GM18951 (cell line): ENCODE results near the gene IRS1.
A peak's percentile ranks its signal among the peaks of the same experiment; 100 is the strongest.
"Not testable (repeated sequence)": the region's sequence is repeated elsewhere in the genome, so short reads cannot be mapped to it uniquely, and the experiment has no call there.

ENCODE experiments used
- POLR2A ChIP-seq: IDR thresholded peaks from 4 replicates; pipeline ENCODE4 v1.6.1; 2011; ENCODE audit warnings: mild to moderate bottlenecking; ENCODE audit not compliant: insufficient read length, insufficient read depth; ENCODE audit errors: extremely low read depth
- in situ Hi-C: fragments of 300-500 bp; cut with MboI; formaldehyde crosslinking; loops from one replicate; pipeline ENCODE4 v1.12.0; 2022; ENCODE audit warnings: low sequenced_read_pairs, mixed read lengths, inconsistent platforms; ENCODE audit not compliant: unreplicated experiment

IRS1 gene

DNA sequence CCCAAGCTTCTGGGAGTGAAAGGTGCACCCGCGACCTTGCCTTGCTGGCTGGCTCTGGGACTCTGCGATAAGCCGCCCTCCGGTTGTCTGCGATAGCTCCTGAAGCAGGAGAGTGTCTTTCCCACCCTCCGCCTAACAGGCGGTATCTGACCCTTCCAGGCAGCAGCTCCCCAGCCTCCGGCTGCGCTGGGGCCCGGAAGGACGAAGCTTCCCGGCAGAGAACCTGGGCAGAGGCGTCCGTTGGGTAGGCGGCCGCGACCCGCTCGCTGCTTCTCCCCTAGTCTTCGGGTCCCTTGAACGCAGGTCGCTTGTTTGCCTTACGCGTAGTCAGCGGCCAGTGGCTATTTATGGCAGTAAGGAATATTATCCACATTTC is 35.8 kb upstream of the IRS1 start:
- in situ Hi-C loops, result no loop called here
- TF ChIP-seq POLR2A, result no peak

DNA sequence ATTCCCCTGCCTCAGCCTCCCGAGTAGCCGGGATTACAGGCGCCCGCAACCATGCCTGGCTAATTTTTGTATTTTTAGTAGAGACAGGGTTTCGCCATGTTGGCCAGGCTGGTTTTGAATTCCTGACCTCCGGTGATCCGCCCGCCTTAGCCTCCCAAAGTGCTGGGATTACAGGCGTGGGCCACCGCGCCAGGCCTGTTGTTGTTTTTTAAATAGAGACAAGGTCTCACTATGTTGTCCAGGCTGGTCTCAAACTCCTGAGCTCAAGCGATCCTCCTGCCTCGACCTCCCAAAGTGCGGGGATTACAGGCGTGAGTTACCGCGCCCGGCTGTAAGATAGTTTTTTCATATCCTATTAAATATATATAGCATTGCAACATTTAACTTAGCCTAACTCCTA is 35.3 kb upstream of the IRS1 start:
- in situ Hi-C loops, result not testable (repeated sequence)

DNA sequence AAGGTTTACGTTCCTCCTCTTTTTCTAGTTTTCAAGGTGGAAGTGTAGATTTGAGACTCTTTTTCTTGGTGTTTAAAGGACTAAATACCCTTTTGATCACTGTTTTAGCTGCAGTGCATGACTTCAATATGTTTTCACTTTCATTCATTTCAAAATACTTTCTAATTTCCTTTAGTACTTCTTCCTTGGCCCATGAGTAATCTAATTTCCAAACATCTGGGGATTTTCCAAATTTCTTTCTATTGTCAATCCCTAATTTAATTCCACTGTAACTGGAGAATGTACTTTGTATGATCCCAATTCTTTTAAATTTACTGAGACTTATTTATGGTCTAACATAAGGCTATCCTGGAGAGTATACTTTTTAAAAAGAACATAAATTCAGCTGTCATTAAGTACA is 32.4 kb upstream of the IRS1 start:
- in situ Hi-C loops, result no loop called here
- TF ChIP-seq POLR2A, result no peak

DNA sequence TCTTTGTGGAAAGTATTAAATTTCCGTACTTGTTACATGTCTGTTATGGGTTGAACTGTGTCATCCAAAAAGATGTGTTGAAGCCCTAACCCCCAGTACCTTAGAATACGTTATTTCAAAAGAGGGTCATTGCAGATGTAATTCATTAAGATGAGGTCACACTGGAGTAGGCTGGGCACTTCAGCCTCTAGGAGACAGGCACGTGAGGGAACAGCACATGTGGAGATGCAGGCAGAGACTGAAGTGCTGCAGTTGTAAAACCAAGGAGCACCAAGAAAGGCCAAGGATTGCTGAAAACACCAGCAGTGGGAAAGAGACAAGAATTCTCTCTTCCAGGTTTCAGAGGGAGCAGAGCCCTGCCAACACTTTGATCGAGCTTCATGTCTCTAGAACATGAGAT is 31.6 kb upstream of the IRS1 start:
- TF ChIP-seq POLR2A, result no peak
- in situ Hi-C loops, result no loop called here

DNA sequence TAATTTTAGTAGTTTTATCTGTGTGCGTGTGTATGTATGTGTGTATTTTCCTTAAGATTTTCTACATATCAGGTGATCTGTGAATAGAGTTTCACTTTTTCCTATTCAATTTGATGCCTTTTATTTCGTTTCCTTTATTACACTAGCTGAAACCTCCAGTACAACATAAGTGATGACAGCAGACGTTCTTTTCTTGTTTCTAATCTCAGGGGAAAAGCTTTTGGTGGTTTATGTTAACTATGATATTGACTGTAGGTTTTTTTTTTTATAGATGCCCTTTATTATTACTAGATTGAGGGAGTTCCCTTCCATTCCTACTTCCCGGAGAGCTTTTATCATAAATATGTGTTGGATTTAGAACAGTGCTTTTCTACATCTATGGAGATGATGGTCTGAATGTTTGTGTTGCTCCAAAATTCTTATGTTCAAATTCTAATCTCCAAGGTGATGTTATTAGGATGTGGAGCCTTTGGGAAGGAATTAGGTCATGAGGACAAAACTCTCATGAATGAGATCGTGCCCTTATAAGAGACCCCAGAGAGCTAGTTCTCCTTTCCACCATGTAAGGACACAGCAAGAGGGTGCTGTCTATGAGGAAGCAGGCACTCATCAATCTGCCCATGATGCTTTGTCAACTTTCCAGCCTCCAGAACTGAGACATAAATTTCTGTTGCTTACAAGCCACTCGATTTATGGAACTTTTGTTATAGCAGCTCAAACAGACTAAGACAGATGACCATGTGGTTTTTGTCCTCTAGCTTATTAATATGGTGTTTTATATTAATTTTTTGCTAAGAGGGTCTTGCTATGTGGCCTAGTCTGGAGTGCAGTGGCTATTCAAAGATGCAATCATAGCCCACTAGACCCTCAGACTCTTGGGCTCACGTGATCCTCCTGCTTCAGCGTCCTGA is 30.4 kb upstream of the IRS1 start:
- no peak for TF ChIP-seq POLR2A
- in situ Hi-C loops, result no loop called here

DNA sequence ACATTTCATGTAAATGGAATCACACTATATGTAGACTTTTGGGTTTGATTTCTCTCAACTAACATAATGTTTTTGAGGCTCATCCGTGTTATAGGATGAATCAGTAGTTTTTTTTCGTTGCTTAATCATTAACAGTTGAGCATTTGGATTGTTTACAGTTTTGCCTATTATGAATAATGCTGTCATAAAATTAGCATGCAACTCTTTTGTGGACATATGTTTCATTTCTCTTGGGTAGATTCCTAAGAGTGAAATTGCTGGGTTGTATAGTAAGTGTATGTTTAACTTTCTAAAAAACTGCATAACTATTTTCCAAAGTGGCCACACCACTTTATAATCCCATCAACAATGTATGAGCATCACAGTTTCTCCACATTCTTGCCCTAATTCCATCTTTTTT is 28.6 kb upstream of the IRS1 start:
- in situ Hi-C loops, result no loop called here
- no peak for TF ChIP-seq POLR2A

DNA sequence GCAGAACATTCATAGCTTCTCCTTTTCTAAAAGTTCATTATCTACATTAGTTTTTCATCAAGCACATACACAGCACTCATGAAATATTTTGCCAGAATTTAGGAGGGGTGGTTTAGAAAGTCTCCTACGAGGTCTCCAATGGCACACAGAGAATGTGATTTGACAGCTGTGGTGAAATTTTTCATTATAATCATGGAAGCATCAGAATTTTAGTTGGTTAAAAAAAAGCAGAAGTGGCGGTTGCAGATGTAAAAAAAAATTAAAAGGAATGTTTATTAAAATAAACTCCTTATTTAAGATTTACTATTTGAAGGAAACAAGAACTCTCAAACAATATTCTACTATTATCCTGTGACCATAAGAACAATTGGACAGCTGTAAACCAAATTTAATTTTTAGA is 25.4 kb upstream of the IRS1 start:
- in situ Hi-C loops, result no loop called here
- no peak for TF ChIP-seq POLR2A

DNA sequence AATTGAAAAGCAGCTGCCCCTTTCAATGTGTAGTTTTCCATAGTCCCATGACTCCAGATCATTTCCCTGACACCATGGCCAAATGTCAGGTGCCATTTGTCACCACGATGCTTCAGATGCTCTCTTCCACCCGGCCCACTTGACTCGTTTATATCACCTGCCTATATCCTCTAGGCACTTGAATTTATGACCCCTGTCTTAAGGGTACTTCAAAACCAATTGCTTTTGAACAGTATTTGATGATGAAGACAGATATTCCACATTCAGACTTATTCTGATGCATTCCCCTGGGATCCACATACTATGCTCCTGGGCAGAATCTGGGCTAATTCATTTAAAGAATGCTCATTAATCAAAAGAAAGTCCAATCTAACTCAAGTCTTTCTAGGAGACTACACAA is 19.3 kb upstream of the IRS1 start:
- no peak for TF ChIP-seq POLR2A
- in situ Hi-C loops, result loop anchor here (10.0 to 25.0 kb wide), 3 partner anchors 156 to 1157 kb away; no protein-coding TSS in a partner anchor

DNA sequence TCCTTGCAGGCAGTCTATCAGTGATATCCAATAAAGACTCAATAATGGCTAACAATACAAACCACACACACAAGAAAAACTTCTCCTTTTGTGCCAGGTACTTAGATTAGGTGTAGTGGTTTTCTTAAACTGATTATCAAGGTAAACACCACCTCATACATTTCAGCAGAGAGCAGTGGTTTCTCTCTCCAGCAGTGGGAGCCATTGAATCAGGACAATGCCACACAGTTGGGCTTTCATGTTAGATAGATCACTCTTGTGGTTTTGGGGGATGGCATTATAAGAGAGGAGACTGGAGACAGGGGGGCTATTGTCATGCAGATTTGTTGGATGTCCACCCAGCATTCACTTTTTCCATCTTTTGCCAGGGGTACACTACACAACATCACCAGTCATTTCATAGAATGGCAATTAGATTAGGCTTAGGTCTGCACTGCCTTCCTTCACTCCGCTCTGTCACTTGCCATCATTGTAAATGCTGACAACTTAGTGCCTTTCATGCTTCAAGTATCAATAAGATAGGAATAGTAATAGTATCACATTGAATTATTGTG is 13.6 kb upstream of the IRS1 start:
- TF ChIP-seq POLR2A, result no peak
- in situ Hi-C loops, result loop anchor here (10.0 to 25.0 kb wide), 3 partner anchors 162 to 1151 kb away; no protein-coding TSS in a partner anchor

DNA sequence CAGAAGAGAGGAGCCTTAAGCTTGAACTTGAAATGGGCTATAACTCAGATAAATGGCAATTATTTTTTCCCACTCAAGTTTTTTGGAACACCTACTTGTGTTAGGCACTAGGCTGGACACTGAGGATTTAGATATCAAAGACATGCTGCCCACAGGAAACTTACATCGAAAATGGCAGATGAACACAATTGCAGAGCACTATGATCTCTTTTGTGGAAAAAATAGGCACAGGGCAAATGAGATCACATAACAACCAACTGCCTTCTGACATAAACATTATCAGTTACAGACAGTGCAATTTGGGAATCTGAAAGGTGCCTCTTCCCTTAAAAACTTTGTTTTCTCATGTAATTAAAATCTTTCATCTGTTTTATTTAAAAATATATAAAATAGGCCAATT is 3.8 kb upstream of the IRS1 start:
- no peak for TF ChIP-seq POLR2A
- in situ Hi-C loops, result loop anchor here (25.0 kb wide), 2 partner anchors 309 to 1141 kb away; no protein-coding TSS in a partner anchor

DNA sequence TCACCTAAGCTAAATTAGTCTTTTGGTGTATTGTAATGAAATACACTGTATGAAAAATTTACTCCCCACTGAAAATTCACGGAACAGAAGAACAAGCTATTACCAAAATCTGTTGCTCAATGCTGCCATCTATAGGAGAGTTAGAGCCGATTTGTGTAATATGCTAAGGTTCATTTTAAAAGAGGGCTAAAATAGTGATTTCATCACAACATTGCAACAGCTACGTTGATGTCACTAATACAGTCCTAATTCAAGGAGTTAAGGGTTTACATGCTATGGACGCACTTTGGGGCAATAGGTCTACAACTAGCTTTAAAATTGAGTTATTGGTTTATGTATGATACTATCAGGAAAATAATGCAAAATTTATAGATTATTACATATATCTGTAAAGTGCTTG is 3.0 kb upstream of the IRS1 start:
- in situ Hi-C loops, result loop anchor here (25.0 kb wide), 2 partner anchors 310 to 1140 kb away; no protein-coding TSS in a partner anchor

DNA sequence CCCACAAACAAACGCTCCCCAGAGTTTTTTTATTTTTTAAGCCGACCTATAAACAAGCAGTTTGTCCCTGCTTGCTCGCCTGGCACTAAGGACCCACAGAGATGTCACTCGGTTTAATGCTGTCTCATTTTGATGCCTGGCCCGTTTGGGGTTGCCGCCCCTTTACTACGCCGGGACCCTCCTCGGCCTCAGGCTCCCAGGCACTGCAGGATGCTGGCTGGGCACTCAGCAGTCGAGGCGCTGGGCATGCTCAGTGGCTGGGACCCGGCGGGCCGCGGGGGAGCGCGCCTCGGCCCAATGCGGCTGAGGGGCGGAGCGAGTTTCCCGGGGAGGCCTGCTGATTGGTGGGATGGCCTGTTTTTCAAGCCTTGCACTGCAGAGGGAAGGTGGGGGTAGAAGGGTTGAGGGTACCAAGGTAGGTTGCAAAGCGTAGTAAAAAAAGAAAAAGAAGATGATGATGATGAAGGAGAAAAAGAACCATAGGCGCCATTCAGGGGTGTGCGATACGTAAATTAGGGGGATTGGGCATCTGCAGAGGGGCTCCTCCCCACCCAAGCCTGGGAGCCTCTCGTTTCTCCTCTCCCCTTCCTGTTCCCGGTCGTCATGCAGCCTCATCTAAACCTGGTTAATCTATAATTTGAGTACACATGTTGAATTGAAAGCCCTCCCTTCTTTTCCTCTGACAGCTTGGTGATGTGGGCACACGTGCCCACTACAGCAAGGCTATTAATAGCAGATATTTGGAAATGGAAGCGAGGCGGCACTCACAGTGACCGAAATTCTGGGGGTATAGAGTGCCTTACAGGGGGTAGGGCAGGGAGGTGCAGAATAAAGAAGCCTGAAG is 1.5 kb upstream of the IRS1 start:
- peak; percentile 68 for TF ChIP-seq POLR2A
- in situ Hi-C loops, result loop anchor here (25.0 kb wide), 2 partner anchors 311 to 1139 kb away; no protein-coding TSS in a partner anchor

More for the DNA sequence above, 3.0 kb upstream of the IRS1 start:
- TF ChIP-seq POLR2A, result no peak
